ENCODE data around the gene KIFC3.
"Not testable (repeated sequence)": the region's sequence is repeated elsewhere in the genome, so short reads cannot be mapped to it uniquely, and the experiment has no call there.

Gene KIFC3

GRCh38 chr16:57815987-57816745, 13.9 kb upstream of the KIFC3 start:
- DNase-seq (ENCODE audit: extremely low read depth, low read depth), result no peak
- no peak for TF ChIP-seq CTCF (IDR thresholded peaks at IDR 0.05; ENCODE audit: low read depth, low read length)

GRCh38 chr16:57814896-57815295, 12.6 kb upstream of the KIFC3 start:
- no peak for TF ChIP-seq CTCF (IDR thresholded peaks at IDR 0.05; ENCODE audit: low read depth, low read length)
- no peak for DNase-seq (ENCODE audit: extremely low read depth, low read depth)

GRCh38 chr16:57813466-57813865, 11.2 kb upstream of the KIFC3 start:
- no peak for TF ChIP-seq CTCF (IDR thresholded peaks at IDR 0.05; ENCODE audit: low read depth, low read length)
- no peak for DNase-seq (ENCODE audit: extremely low read depth, low read depth)

GRCh38 chr16:57811340-57811739, 9.0 kb upstream of the KIFC3 start:
- not testable (repeated sequence) for DNase-seq (ENCODE audit: extremely low read depth, low read depth)

- TF ChIP-seq CTCF (IDR thresholded peaks at IDR 0.05; ENCODE audit: low read depth, low read length), result no peak
- DNase-seq (ENCODE audit: extremely low read depth, low read depth), result no peak
These were observed 8.1 kb upstream of the KIFC3 start for GRCh38 chr16:57810197-57811031.

GRCh38 chr16:57809276-57810196, 7.2 kb upstream of the KIFC3 start:
- no peak for TF ChIP-seq CTCF (IDR thresholded peaks at IDR 0.05; ENCODE audit: low read depth, low read length)
- no peak for DNase-seq (ENCODE audit: extremely low read depth, low read depth)

GRCh38 chr16:57808589-57809228, 6.4 kb upstream of the KIFC3 start:
- TF ChIP-seq CTCF (IDR thresholded peaks at IDR 0.05; ENCODE audit: low read depth, low read length), result no peak
- no peak for DNase-seq (ENCODE audit: extremely low read depth, low read depth)

All from AG09319 (cell line).